Pancreas (tissue), 10 donors: Measurements from ENCODE around the gene B4GALT2. TPM values are rescaled to one million over a fixed set of nuclear protein-coding genes. Genes with fewer than 3 reads are reported as not detected.

Experiments
- ATAC-seq, 4 donors: fragments of 200-7000 bp; cut with Tn5 transposase; one replicate each; pipeline versions ENCODE4 v1.8.0 to v1.9.1; 2020; ENCODE audit warnings: mild to moderate bottlenecking in 4 of 4, moderate library complexity in 4 of 4
- DNase-seq, 6 donors: peaks; one replicate each; pipeline ENCODE4 v3.0.0-alpha.2; 2020
- FAIRE-seq: peaks from 2 replicates; lab custom pipeline; 2012; peaks lifted over from hg19 to GRCh38; lab: Jason Lieb, UNC
- H3K27ac ChIP-seq, 4 donors: fragments of 200-600 bp; sonication (generic); 1 replicate in 3 of 4; 2 replicates in 1 of 4; pipeline versions ENCODE4 v1.5.0 to v1.8.0; 2020
- H3K27me3 ChIP-seq, 4 donors: fragments of 200-600 bp; one replicate each; pipeline ENCODE4 v1.8.0; 2021
- H3K36me3 ChIP-seq, 3 donors: fragments of 200-600 bp; sonication (generic) in 1 of 3; one replicate each; pipeline versions ENCODE4 v1.5.0 to v1.8.0; 2020 to 2021
- H3K4me1 ChIP-seq, 3 donors: fragments of 200-600 bp; one replicate each; pipeline ENCODE4 v1.8.0; 2021
- H3K4me3 ChIP-seq, 4 donors: fragments of 200-600 bp; sonication (generic) in 2 of 4; one replicate each; pipeline versions ENCODE4 v1.5.0 to v1.8.0; 2020 to 2021
- H3K9me3 ChIP-seq, 4 donors: fragments of 200-600 bp; one replicate each; pipeline ENCODE4 v1.8.0; 2021
- CTCF ChIP-seq, 4 donors: fragments of 200-600 bp; sonication (generic) in 3 of 4; IDR thresholded peaks; one replicate each; pipeline versions ENCODE4 v1.5.0 to v1.8.0; 2021; ENCODE audit warnings: antibody characterized with exemption in 4 of 4
- WGBS, 2 donors: extraction: QIAGEN DNeasy Blood & Tissue Kit; methylation state at CpG; one replicate each; pipeline ENCODE4 v1.1.7; 2013; 5-methylcytosine and 5-hydroxymethylcytosine counted together
- intact Hi-C, 3 donors: fragments of 100-400 bp; cut with DNase I; formaldehyde crosslinking; loops; one replicate each; pipeline versions ENCODE4 v1.11.1 to v1.14.2; 2022
- polyA plus RNA-seq, 2 donors: library from polyadenylated mRNA; stranded (reverse); fragments of 200-250 nt; gene quantifications; one replicate each; pipeline ENCODE4 v1.2.3, GENCODE V29; 2013
- total RNA-seq, 6 donors: library from RNA; stranded (reverse); fragmentation: NEBNext Ultra II Directional in 4 of 6; extraction: Animal tissue kit (Norgen Biotek cat#: 25700) in 4 of 6; gene quantifications; one replicate each; pipeline versions ENCODE4 v1.2.1 to v1.2.4, GENCODE V29; 2021 to 2023
- donor health status: healthy with polysubstance abuse.
- donor health status: DM: no; HTN: no; CAD: no; lungs with moderate emphysema.
- donor health status: DM: no; HTN: no; CAD: no.
- donor health status: control.
- donor health status: control.
- donor health status: Bipolar disorder and iron deficiency.
- donor health status: DM: yes; HTN: yes; CAD: no.
- donor health status: DM: no; HTN: no; CAD: no.
- donor health status: DM: no; HTN: no; CAD: no.
- donor health status: DM: yes; HTN: yes; CAD: no.

B4GALT2 gene
- total and polyA plus RNA-seq, 8 donors: 16.7 to 36.7 (median 27.6) TPM

GRCh38 chr1:44019466-44019948 lies 40.5 kb downstream of the B4GALT2 start:
- H3K4me3 ChIP-seq: no peak overlapping the region
- intact Hi-C loops: no loop called here
- H3K36me3 ChIP-seq: no peaks in the 10 kb centered on the region
- no peaks in the 10 kb centered on the region for H3K27me3 ChIP-seq
- H3K27ac ChIP-seq: no peak overlapping the region
- ATAC-seq: no peak
- no peaks in the 10 kb centered on the region for H3K4me1 ChIP-seq
- FAIRE-seq: no peak
- DNase-seq: peak in 2 of 6 donors; percentile 13 to 58
- 90 to 92% methylated on average over 13 of the region's 13 CpGs for WGBS, 2 donors
- no peak for TF ChIP-seq CTCF (IDR thresholded peaks at IDR 0.05)
- no peaks in the 10 kb centered on the region for H3K9me3 ChIP-seq

- WGBS, 2 donors: 75 to 88% methylated on average over 6 of the region's 6 CpGs
- no peak for ATAC-seq
- peak in 1 of 6 donors; percentile 34 for DNase-seq
- no peaks in the 10 kb centered on the region for H3K4me1 ChIP-seq
- FAIRE-seq: no peak
- no peak overlapping the region for H3K4me3 ChIP-seq
- no peaks in the 10 kb centered on the region for H3K9me3 ChIP-seq
- intact Hi-C loops: loop anchor here in 1 of 3 donors (10.0 kb wide), 1 partner anchor 246 kb away; no protein-coding TSS in a partner anchor
- no peak overlapping the region for H3K27ac ChIP-seq
- no peak for TF ChIP-seq CTCF (IDR thresholded peaks at IDR 0.05)
- no peaks in the 10 kb centered on the region for H3K36me3 ChIP-seq
- H3K27me3 ChIP-seq: no peaks in the 10 kb centered on the region
Measured at GRCh38 chr1:44020464-44020863, 41.5 kb downstream of the B4GALT2 start.

- Histone ChIP-seq H3K27me3 (no peaks in the 10 kb centered on the region), H3K9me3 (no peaks in the 10 kb centered on the region), H3K4me1 (no peaks in the 10 kb centered on the region), H3K4me3 (no peak overlapping the region), H3K36me3 (no peaks in the 10 kb centered on the region), H3K27ac (no peak overlapping the region)
- FAIRE-seq (no peak), DNase-seq (peak in 1 of 6 donors; percentile 45), ATAC-seq (no peak)
- TF ChIP-seq CTCF (IDR thresholded peaks at IDR 0.05): no peak
- 89 to 94% methylated on average over 8 of the region's 8 CpGs for WGBS, 2 donors
- intact Hi-C loops: loop anchor here in 1 of 3 donors (10.0 kb wide), 1 partner anchor 246 kb away; no protein-coding TSS in a partner anchor
Measured at GRCh38 chr1:44021156-44021555, 42.1 kb downstream of the B4GALT2 start.

GRCh38 chr1:44021581-44022321 lies 42.7 kb downstream of the B4GALT2 start:
- Histone ChIP-seq H3K9me3 (no peaks in the 10 kb centered on the region), H3K27ac (no peak overlapping the region), H3K27me3 (no peaks in the 10 kb centered on the region), H3K4me3 (no peak overlapping the region), H3K4me1 (no peaks in the 10 kb centered on the region), H3K36me3 (no peaks in the 10 kb centered on the region)
- no peak for TF ChIP-seq CTCF (IDR thresholded peaks at IDR 0.05)
- DNase-seq (peak in 2 of 6 donors; percentile 3 to 27), FAIRE-seq (no peak), ATAC-seq (no peak)
- 87 to 92% methylated on average over 10 of the region's 10 CpGs for WGBS, 2 donors
- intact Hi-C loops: loop anchor here in 1 of 3 donors (10.0 kb wide), 1 partner anchor 247 kb away; no protein-coding TSS in a partner anchor
